HG02763 (cell line): ENCODE measurements around the gene SLC25A45.

Source experiments
- ATAC-seq: cut with Tn5 transposase; IDR thresholded peaks from one replicate; pipeline ENCODE4 v1.9.1; 2021; ENCODE audit warnings: mild to moderate bottlenecking, moderate library complexity; ENCODE audit not compliant: unreplicated experiment

SLC25A45 gene

DNA sequence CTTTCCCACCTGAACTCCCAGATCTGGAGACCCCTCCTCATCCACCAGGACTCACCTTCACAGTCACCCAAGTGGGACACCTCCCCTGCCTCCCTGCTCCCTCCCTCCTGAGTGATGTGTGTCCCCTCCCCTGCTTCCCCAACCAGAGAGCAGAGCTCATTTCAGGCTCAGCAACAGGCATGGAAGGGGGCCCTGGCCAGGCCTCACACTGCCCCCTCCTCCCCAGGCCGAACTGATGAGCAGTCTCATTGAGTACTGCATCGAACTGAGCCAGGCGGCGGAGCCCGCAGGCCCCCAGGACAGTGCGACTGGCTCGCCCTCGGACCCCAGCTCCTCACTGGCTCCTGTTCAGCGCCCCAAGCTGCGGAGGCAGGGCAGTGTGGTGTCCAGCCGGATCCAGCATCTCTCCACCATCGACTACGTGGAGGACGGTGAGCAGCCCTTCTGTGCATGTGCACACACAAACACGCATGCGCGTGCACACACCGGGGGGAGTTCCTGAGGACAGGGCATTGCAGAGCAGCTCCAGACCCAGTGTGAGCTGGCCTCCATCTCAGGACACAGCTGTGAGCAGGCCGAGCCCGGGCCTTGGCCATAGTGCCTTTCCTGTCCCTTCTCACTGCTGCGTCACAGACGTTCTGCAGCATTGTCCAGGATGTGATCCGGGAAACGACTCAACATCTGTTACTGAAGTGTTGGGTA, 22.3 kb upstream of the SLC25A45 start:
- no peak for ATAC-seq

GRCh38 chr11:65404210-65404609, 21.8 kb upstream of the SLC25A45 start:
- no peak for ATAC-seq

- no peak for ATAC-seq
These were observed 21.2 kb upstream of the SLC25A45 start for GRCh38 chr11:65403607-65404121.

DNA sequence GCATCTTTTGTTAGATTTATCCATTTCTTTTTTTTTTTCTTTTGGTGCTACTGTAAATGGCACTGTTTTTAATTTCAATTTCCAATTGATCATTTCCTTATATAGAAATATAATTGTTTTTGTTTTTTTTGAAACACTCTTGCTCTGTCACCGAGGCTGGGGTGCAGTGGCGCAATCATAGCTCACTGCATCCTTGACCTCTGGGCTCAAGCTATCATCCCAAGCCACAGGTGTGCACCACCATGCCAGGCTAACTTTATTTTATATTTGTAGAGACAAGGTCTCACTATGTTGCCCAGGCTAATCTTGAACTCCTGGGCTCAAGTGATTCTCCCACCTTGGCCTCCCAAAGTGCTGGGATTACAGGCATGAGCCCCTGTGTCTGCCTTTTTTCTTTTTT, 20.3 kb upstream of the SLC25A45 start:
- no peak for ATAC-seq

GRCh38 chr11:65401803-65402248, 19.4 kb upstream of the SLC25A45 start:
- ATAC-seq = no peak

DNA sequence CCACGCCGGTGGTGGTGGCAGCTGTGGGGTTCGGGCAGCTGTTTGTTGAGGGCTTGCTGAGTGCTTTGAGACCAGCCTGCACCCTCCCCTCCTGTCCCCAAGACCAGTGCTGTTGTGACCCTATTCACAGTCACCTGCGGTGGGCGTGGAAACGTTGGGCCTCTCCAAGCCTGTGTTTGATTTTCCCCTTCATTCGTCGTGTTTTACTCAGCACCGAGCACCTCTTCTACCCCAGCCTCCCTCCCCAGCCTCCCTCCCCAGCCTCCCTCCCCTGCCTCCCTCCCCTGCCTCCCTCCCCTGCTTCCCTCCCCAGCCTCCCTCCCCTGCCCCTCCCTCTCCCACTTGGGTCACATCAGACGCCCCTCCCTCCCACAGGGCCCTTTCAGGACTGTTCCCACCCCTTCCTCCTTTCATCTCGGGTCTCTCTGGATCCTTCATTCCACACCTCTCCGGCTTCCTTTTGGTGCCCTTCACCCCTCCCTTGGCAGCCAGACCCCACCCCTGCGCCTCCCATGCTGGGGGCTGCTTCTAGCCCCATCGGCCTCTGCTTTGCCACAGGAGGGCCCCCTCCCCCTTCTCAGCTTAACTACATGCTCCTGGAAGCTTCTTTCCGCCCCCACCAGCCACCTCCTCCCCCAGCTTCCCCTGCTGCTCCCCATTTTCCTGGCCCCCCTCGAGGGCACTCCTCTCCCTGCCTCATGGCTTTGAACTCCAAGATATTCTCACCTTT, 18.8 kb upstream of the SLC25A45 start:
- ATAC-seq = no peak

DNA sequence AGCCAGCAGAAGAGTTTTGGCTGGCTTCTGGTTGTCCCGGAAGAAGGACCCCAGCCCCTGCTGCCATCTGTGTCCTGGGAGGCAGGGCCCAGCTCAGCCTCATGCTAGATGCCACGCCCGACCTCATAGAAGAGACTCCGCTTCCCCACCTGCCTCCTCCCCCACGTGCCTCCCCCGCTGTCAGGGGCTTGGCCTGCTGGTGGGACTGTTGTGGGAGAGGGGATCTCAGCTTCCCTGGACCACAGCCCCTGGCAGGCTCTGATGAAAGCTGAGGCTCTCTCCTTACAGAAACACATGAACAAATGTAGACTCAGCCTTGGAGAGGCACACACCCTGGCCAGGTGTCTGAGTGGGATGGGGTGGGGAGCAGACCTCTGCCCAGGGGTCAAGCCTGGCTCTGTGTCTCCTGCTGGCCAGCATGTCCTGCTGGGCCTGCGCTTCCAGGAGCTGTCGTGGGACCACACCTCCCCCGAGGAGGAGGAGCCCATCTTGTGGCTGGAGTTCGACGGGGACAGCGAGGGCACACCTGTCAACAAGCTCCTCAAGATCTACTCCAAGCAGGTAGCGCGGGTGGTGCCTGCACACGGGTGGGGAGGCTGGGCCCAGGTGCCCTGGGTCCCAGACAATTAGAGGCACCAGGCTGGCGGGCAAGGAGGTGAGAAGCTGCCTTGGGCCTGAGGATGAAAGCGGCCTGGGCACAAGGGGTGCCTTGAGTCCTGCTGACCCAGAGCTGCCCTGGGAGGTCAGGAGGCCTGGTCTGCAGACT, 18.0 kb upstream of the SLC25A45 start:
- no peak for ATAC-seq

- ATAC-seq = no peak
These were observed 17.4 kb upstream of the SLC25A45 start for GRCh38 chr11:65399845-65400244.

- no peak for ATAC-seq
These were observed 16.8 kb upstream of the SLC25A45 start for GRCh38 chr11:65399249-65399648.

GRCh38 chr11:65398362-65398910, 16.0 kb upstream of the SLC25A45 start:
- ATAC-seq = no peak

DNA sequence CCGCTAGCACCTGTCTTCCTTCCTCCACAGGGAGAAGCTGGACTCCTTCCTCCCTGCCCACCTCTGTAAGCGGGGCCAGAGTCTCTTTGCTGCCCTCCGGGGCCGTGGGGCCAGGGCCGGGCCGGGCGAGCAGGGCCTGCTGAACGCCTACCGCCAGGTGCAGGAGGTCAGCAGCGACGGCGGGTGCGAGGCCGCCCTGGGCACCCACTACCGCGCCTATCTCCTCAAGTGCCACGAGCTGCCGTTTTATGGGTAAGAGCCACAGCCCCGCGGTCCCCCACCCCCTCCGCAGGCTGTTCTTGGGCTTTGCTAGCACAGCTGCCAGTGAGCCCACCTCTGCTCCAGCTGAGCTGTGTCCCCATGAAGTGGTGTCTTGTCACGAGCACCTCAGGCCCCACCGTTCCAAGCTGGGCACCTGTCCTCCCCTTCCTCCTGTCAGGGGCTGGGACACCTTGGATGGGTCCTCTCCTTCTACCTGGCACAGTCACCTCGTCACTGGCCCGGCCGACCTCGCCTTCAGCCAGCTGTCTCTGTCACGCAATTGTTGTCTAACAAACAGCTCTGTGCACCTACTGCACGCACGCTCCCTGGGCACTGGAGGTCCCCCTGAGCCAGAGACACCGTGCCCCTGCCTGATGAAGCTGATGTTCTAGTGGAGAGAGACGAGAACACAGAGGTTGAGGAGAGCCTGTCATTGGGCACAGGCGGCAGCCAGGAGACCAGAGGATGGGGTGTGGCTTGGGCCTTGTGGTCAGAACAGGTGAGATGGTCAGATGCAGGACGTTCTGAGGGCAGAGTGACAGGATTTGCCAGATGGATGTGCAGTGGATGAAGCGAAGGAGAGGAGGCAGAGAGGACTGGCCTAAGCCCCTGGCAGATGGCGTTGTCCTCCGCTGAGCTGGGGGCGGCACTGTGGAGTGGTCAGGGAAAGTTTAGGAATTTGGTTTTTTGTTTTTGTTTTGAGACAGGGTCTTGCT, 14.6 kb upstream of the SLC25A45 start:
- no peak for ATAC-seq

GRCh38 chr11:65395961-65396530, 13.6 kb upstream of the SLC25A45 start:
- no peak for ATAC-seq

DNA sequence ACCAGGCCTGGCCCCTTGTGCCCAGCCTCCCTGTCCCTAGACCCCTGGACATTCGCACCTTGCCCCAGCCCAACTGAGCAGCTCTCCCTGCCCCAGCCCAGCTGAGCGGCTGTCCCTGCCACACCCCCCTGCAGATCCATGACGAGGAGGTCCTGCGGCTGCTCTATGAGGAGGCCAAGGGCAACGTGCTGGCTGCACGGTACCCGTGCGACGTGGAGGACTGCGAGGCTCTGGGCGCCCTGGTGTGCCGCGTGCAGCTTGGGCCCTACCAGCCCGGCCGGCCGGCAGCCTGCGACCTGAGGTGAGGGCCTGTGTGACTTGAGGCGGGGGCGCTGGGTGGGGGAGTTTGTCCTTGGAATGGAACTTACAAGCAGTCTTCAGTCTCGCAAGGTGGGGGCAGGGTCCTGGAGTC, 11.7 kb upstream of the SLC25A45 start:
- no peak for ATAC-seq

DNA sequence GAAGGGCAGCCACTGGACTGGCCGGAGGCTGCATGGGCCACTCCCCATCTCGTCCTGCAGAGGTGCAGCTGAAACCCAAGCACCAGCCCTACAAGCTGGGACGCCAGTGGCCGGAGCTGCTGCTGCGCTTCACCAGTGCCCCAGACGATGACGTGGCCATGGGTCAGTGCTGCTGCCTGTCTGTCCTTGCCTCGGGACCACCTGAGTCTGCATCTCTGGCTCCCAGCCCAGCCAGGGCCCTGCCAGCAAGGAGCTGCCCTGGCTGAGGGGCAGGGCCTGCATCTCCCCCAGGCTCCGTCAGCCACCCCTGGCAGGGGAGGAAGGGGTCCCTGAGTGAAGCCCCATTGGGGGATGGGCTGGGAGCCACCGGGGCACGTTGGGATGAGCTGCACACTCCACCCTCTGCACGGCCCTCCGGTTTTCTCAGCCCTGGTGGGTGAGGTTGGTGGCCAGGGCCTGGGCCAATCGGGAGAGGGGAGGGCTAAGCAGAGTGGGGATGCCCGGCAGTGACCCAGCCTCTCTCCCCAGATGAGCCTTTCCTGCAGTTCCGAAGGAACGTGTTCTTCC, 11.2 kb upstream of the SLC25A45 start:
- no peak for ATAC-seq

DNA sequence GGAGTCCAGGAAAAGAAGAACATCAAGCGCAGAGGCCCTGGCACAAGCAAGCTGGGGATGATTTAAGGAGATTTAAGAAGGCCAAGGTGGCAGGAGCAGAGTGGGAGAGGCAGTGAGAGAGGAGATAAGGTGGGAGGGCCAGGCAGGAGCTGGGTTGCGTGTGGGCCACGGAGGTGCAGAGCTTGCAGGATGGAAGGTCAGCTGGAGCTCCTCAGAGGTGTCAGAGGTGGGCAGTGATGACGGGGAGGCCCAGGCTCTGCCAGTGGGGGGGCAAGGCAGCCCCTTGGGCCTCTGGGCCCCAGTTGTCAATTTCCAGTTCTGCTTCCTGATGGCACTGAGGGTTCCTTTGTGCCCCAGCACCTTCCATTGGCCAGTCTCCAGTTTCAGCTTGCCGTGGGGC, 10.5 kb upstream of the SLC25A45 start:
- ATAC-seq = no peak

- no peak for ATAC-seq
These were observed 9.9 kb upstream of the SLC25A45 start for GRCh38 chr11:65392186-65392829.

DNA sequence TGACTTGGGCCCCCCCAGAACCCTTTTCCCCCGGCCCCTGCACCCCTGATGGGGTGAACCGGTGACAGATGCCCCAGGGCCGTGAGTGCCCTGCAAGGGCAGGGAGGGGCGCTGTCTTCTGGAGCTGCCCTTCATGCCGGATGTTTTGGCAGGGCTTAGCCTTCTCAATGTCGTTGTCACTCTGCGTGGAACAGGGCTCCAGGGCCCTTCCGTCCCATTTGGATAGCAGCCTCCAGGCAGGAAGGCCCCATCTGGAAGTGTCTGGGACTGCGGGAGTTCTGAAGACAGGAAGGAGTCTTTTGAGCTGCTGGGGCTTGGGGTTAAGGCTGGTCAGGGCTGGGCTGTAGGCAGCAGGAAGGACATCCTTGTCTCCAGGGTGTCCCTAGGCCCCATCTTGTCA, 8.6 kb upstream of the SLC25A45 start:
- ATAC-seq = no peak

DNA sequence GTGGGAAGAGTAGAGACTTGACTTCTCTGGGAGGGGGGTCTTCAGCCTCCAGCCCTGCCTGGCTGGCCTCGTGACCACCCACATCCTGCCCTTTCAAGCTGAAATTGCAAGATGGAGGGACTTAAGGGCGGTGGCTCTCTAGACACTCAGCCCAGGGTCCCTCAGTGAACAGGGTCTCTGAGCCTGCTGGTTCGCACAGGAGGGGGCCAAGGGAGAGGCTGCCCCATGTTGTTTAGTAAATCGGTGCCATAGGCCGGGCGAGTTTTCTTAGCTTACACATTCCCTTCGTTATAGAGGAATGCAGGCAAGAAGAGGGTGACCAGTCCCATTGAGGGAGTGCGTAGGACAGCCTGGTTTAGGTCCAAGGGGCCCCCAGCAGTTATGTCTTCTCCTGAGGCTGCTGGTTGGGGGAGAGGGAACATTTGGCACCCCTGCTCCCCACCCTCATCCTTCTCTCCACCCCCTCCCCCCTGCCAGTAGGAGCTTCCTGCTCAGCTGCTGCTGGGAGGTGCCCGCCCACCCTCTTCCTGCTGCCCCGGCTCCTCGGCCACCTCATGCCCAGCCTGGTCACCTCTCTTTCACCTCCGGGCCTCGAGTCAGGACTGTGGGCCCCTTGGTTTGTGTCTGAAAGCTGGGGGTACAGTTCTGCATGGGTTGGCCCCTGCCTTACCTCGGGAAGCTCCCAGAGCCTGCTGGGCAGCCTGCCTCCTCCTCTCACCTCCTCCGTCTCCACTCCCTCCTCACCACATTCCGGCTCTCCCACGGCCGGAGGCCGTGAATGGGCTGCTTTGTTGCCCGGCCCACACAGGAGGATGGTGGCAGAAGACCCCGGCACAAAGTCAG, 7.9 kb upstream of the SLC25A45 start:
- no peak for ATAC-seq
